Keratinocyte (primary cell): ENCODE results near the gene TH.

ENCODE experiments used
- EZH2 ChIP-seq: IDR thresholded peaks from one replicate; pipeline ENCODE4 v1.6.1; 2012; ENCODE audit warnings: inconsistent platforms, mild to moderate bottlenecking, low read length, moderate library complexity
- TF ChIP-seq, protein P1 (sequence below), 3 experiments: IDR thresholded peaks in 1 of 3; conservative IDR thresholded peaks in 1 of 3; optimal IDR thresholded peaks in 1 of 3; 2 replicates in 2 of 3; 3 replicates in 1 of 3; pipeline versions ENCODE3 to v1.5.1; 2011; ENCODE audit warnings: low read length in 3 of 3, mild to moderate bottlenecking in 3 of 3, moderate library complexity in 2 of 3, control low read depth in 1 of 3, inconsistent platforms in 1 of 3; ENCODE audit not compliant: insufficient read depth in 2 of 3; ENCODE audit errors: extremely low read depth in 1 of 3

DNA sequence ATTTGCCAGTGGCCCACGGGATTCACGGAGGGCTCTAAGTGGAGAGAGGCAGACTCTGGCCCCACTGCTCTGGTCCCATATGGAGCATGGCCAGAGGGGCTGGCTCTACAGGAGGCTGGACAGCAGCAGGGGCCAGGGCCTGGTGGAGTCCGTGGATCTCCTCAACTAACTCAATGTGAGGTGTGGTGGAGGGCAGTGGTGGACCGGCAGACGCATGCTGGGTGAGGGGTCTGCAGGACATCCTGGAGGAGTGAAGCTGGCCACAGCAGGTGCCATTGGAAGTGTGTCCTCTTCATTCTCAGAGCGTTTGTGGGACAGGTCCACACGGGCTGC, 48.0 kb downstream of the TH start:
- TF ChIP-seq, protein P1, sequence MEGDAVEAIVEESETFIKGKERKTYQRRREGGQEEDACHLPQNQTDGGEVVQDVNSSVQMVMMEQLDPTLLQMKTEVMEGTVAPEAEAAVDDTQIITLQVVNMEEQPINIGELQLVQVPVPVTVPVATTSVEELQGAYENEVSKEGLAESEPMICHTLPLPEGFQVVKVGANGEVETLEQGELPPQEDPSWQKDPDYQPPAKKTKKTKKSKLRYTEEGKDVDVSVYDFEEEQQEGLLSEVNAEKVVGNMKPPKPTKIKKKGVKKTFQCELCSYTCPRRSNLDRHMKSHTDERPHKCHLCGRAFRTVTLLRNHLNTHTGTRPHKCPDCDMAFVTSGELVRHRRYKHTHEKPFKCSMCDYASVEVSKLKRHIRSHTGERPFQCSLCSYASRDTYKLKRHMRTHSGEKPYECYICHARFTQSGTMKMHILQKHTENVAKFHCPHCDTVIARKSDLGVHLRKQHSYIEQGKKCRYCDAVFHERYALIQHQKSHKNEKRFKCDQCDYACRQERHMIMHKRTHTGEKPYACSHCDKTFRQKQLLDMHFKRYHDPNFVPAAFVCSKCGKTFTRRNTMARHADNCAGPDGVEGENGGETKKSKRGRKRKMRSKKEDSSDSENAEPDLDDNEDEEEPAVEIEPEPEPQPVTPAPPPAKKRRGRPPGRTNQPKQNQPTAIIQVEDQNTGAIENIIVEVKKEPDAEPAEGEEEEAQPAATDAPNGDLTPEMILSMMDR (optimal IDR thresholded peaks at IDR 0.05 in 1 of 3, IDR thresholded peaks at IDR 0.05 in 1 of 3, conservative IDR thresholded peaks at IDR 0.05 in 1 of 3; ENCODE audit: extremely low read depth in 1 of 3, insufficient read depth in 2 of 3, low read length in 3 of 3) = no peak
- no peak for TF ChIP-seq EZH2
